ENCODE data around the gene TMEM132D.

The TMEM132D gene

GRCh38 chr12:129257524-129257923 lies 646.3 kb downstream of the TMEM132D start:
- no peak overlapping the region for H3K27ac ChIP-seq (ENCODE audit: low read depth, low read length)
- no peaks in the 10 kb centered on the region for H3K27me3 ChIP-seq (ENCODE audit: control insufficient read depth in 1 of 2, insufficient read depth in 2 of 2, low read length in 2 of 2)
- no peak overlapping the region for H3K9ac ChIP-seq (ENCODE audit: low read length)
- no peaks in the 10 kb centered on the region for H3K36me3 ChIP-seq (ENCODE audit: insufficient read depth, low read length)
- H3K4me1 ChIP-seq (ENCODE audit: insufficient read depth, low read length) = no peaks in the 10 kb centered on the region
- no peaks in the 10 kb centered on the region for H3K9me3 ChIP-seq (ENCODE audit: low read length)
- H3K4me3 ChIP-seq (ENCODE audit: low read depth in 1 of 2, low read length in 2 of 2) = no peak overlapping the region

GRCh38 chr12:129246630-129247029 lies 657.2 kb downstream of the TMEM132D start:
- H3K9me3 ChIP-seq (ENCODE audit: low read length) = no peaks in the 10 kb centered on the region
- no peak overlapping the region for H3K4me3 ChIP-seq (ENCODE audit: low read depth in 1 of 2, low read length in 2 of 2)
- H3K27me3 ChIP-seq (ENCODE audit: control insufficient read depth in 1 of 2, insufficient read depth in 2 of 2, low read length in 2 of 2) = no peaks in the 10 kb centered on the region
- no peaks in the 10 kb centered on the region for H3K4me1 ChIP-seq (ENCODE audit: insufficient read depth, low read length)
- H3K36me3 ChIP-seq (ENCODE audit: insufficient read depth, low read length) = no peaks in the 10 kb centered on the region
- no peak overlapping the region for H3K9ac ChIP-seq (ENCODE audit: low read length)
- no peak overlapping the region for H3K27ac ChIP-seq (ENCODE audit: low read depth, low read length)

GRCh38 chr12:129245769-129246168 lies 658.1 kb downstream of the TMEM132D start:
- Histone ChIP-seq H3K27me3 (ENCODE audit: control insufficient read depth in 1 of 2, insufficient read depth in 2 of 2, low read length in 2 of 2) (no peaks in the 10 kb centered on the region), H3K9me3 (ENCODE audit: low read length) (no peaks in the 10 kb centered on the region), H3K4me3 (ENCODE audit: low read depth in 1 of 2, low read length in 2 of 2) (no peak overlapping the region), H3K9ac (ENCODE audit: low read length) (no peak overlapping the region), H3K4me1 (ENCODE audit: insufficient read depth, low read length) (no peaks in the 10 kb centered on the region), H3K36me3 (ENCODE audit: insufficient read depth, low read length) (no peaks in the 10 kb centered on the region), H3K27ac (ENCODE audit: low read depth, low read length) (no peak overlapping the region)

- Histone ChIP-seq H3K9ac (ENCODE audit: low read length) (no peak overlapping the region), H3K9me3 (ENCODE audit: low read length) (no peaks in the 10 kb centered on the region), H3K4me1 (ENCODE audit: insufficient read depth, low read length) (no peaks in the 10 kb centered on the region), H3K27ac (ENCODE audit: low read depth, low read length) (no peak overlapping the region), H3K27me3 (ENCODE audit: control insufficient read depth in 1 of 2, insufficient read depth in 2 of 2, low read length in 2 of 2) (no peaks in the 10 kb centered on the region), H3K4me3 (ENCODE audit: low read depth in 1 of 2, low read length in 2 of 2) (no peak overlapping the region), H3K36me3 (ENCODE audit: insufficient read depth, low read length) (no peaks in the 10 kb centered on the region)
Observed at GRCh38 chr12:129241852-129242251, 662.0 kb downstream of the TMEM132D start.

- Histone ChIP-seq H3K36me3 (ENCODE audit: insufficient read depth, low read length) (no peaks in the 10 kb centered on the region), H3K27me3 (ENCODE audit: control insufficient read depth in 1 of 2, insufficient read depth in 2 of 2, low read length in 2 of 2) (no peaks in the 10 kb centered on the region), H3K9ac (ENCODE audit: low read length) (no peak overlapping the region), H3K4me3 (ENCODE audit: low read depth in 1 of 2, low read length in 2 of 2) (no peak overlapping the region), H3K4me1 (ENCODE audit: insufficient read depth, low read length) (no peaks in the 10 kb centered on the region), H3K27ac (ENCODE audit: low read depth, low read length) (no peak overlapping the region), H3K9me3 (ENCODE audit: low read length) (no peaks in the 10 kb centered on the region)
Observed at GRCh38 chr12:129237881-129238280, 665.9 kb downstream of the TMEM132D start.

- Histone ChIP-seq H3K36me3 (ENCODE audit: insufficient read depth, low read length) (no peaks in the 10 kb centered on the region), H3K4me3 (ENCODE audit: low read depth in 1 of 2, low read length in 2 of 2) (no peak overlapping the region), H3K27me3 (ENCODE audit: control insufficient read depth in 1 of 2, insufficient read depth in 2 of 2, low read length in 2 of 2) (no peaks in the 10 kb centered on the region), H3K4me1 (ENCODE audit: insufficient read depth, low read length) (no peaks in the 10 kb centered on the region), H3K27ac (ENCODE audit: low read depth, low read length) (no peak overlapping the region), H3K9me3 (ENCODE audit: low read length) (no peaks in the 10 kb centered on the region), H3K9ac (ENCODE audit: low read length) (no peak overlapping the region)
Observed at GRCh38 chr12:129234209-129234608, 669.6 kb downstream of the TMEM132D start.

- no peaks in the 10 kb centered on the region for H3K36me3 ChIP-seq (ENCODE audit: insufficient read depth, low read length)
- no peak overlapping the region for H3K27ac ChIP-seq (ENCODE audit: low read depth, low read length)
- no peaks in the 10 kb centered on the region for H3K9me3 ChIP-seq (ENCODE audit: low read length)
- H3K4me1 ChIP-seq (ENCODE audit: insufficient read depth, low read length) = no peaks in the 10 kb centered on the region
- H3K9ac ChIP-seq (ENCODE audit: low read length) = no peak overlapping the region
- no peaks in the 10 kb centered on the region for H3K27me3 ChIP-seq (ENCODE audit: control insufficient read depth in 1 of 2, insufficient read depth in 2 of 2, low read length in 2 of 2)
- H3K4me3 ChIP-seq (ENCODE audit: low read depth in 1 of 2, low read length in 2 of 2) = no peak overlapping the region
Observed at GRCh38 chr12:129231491-129231890, 672.3 kb downstream of the TMEM132D start.

- no peaks in the 10 kb centered on the region for H3K27me3 ChIP-seq (ENCODE audit: control insufficient read depth in 1 of 2, insufficient read depth in 2 of 2, low read length in 2 of 2)
- H3K9me3 ChIP-seq (ENCODE audit: low read length) = no peaks in the 10 kb centered on the region
- no peak overlapping the region for H3K4me3 ChIP-seq (ENCODE audit: low read depth in 1 of 2, low read length in 2 of 2)
- no peaks in the 10 kb centered on the region for H3K36me3 ChIP-seq (ENCODE audit: insufficient read depth, low read length)
- no peaks in the 10 kb centered on the region for H3K4me1 ChIP-seq (ENCODE audit: insufficient read depth, low read length)
- H3K9ac ChIP-seq (ENCODE audit: low read length) = no peak overlapping the region
- no peak overlapping the region for H3K27ac ChIP-seq (ENCODE audit: low read depth, low read length)
Observed at GRCh38 chr12:129230995-129231394, 672.8 kb downstream of the TMEM132D start.

- Histone ChIP-seq H3K36me3 (ENCODE audit: insufficient read depth, low read length) (no peaks in the 10 kb centered on the region), H3K9ac (ENCODE audit: low read length) (no peak overlapping the region), H3K27ac (ENCODE audit: low read depth, low read length) (no peak overlapping the region), H3K27me3 (ENCODE audit: control insufficient read depth in 1 of 2, insufficient read depth in 2 of 2, low read length in 2 of 2) (no peaks in the 10 kb centered on the region), H3K4me3 (ENCODE audit: low read depth in 1 of 2, low read length in 2 of 2) (no peak overlapping the region), H3K9me3 (ENCODE audit: low read length) (no peaks in the 10 kb centered on the region), H3K4me1 (ENCODE audit: insufficient read depth, low read length) (no peaks in the 10 kb centered on the region)
Observed at GRCh38 chr12:129226851-129227250, 677.0 kb downstream of the TMEM132D start.

GRCh38 chr12:129226005-129226404 lies 677.8 kb downstream of the TMEM132D start:
- Histone ChIP-seq H3K4me1 (ENCODE audit: insufficient read depth, low read length) (no peaks in the 10 kb centered on the region), H3K27me3 (ENCODE audit: control insufficient read depth in 1 of 2, insufficient read depth in 2 of 2, low read length in 2 of 2) (no peaks in the 10 kb centered on the region), H3K9ac (ENCODE audit: low read length) (no peak overlapping the region), H3K4me3 (ENCODE audit: low read depth in 1 of 2, low read length in 2 of 2) (no peak overlapping the region), H3K27ac (ENCODE audit: low read depth, low read length) (no peak overlapping the region), H3K36me3 (ENCODE audit: insufficient read depth, low read length) (no peaks in the 10 kb centered on the region), H3K9me3 (ENCODE audit: low read length) (no peaks in the 10 kb centered on the region)

- Histone ChIP-seq H3K27me3 (ENCODE audit: control insufficient read depth in 1 of 2, insufficient read depth in 2 of 2, low read length in 2 of 2) (no peaks in the 10 kb centered on the region), H3K9ac (ENCODE audit: low read length) (no peak overlapping the region), H3K36me3 (ENCODE audit: insufficient read depth, low read length) (no peaks in the 10 kb centered on the region), H3K27ac (ENCODE audit: low read depth, low read length) (no peak overlapping the region), H3K4me3 (ENCODE audit: low read depth in 1 of 2, low read length in 2 of 2) (no peak overlapping the region), H3K9me3 (ENCODE audit: low read length) (no peaks in the 10 kb centered on the region), H3K4me1 (ENCODE audit: insufficient read depth, low read length) (no peaks in the 10 kb centered on the region)
Observed at GRCh38 chr12:129215556-129215955, 688.3 kb downstream of the TMEM132D start.

GRCh38 chr12:129213551-129213950 lies 690.3 kb downstream of the TMEM132D start:
- Histone ChIP-seq H3K4me3 (ENCODE audit: low read depth in 1 of 2, low read length in 2 of 2) (no peak overlapping the region), H3K27ac (ENCODE audit: low read depth, low read length) (no peak overlapping the region), H3K4me1 (ENCODE audit: insufficient read depth, low read length) (no peaks in the 10 kb centered on the region), H3K9ac (ENCODE audit: low read length) (no peak overlapping the region), H3K9me3 (ENCODE audit: low read length) (no peaks in the 10 kb centered on the region), H3K27me3 (ENCODE audit: control insufficient read depth in 1 of 2, insufficient read depth in 2 of 2, low read length in 2 of 2) (no peaks in the 10 kb centered on the region), H3K36me3 (ENCODE audit: insufficient read depth, low read length) (no peaks in the 10 kb centered on the region)
